ENCODE measurements around the gene DZANK1. TPM values are rescaled to one million over a fixed set of nuclear protein-coding genes. Genes with fewer than 3 reads are reported as not detected.

DZANK1 gene
- total and polyA plus RNA-seq, 2 experiments from 2014 or later, result 7.9 to 8.3 TPM

DNA sequence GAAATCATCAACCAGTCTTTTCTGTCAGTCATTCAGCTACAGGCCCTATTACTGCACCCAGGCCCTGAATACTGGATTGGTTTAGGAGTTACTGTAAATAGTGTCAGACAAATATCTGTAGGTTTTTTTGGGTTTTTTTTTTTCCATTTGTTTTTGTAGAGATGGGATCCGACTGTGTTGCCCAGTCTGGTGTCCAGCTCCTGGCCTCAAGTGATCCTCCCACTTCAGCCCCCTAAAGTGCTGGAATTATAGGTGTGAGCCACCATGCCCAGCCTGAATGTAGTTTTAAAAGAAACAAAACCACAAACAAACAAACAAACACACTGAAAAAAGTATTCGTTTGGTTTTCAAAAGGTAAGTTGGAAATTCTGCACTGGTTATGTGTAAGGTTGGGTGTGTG is 39.6 kb downstream of the DZANK1 start (continued):
- TF ChIP-seq, protein P1, sequence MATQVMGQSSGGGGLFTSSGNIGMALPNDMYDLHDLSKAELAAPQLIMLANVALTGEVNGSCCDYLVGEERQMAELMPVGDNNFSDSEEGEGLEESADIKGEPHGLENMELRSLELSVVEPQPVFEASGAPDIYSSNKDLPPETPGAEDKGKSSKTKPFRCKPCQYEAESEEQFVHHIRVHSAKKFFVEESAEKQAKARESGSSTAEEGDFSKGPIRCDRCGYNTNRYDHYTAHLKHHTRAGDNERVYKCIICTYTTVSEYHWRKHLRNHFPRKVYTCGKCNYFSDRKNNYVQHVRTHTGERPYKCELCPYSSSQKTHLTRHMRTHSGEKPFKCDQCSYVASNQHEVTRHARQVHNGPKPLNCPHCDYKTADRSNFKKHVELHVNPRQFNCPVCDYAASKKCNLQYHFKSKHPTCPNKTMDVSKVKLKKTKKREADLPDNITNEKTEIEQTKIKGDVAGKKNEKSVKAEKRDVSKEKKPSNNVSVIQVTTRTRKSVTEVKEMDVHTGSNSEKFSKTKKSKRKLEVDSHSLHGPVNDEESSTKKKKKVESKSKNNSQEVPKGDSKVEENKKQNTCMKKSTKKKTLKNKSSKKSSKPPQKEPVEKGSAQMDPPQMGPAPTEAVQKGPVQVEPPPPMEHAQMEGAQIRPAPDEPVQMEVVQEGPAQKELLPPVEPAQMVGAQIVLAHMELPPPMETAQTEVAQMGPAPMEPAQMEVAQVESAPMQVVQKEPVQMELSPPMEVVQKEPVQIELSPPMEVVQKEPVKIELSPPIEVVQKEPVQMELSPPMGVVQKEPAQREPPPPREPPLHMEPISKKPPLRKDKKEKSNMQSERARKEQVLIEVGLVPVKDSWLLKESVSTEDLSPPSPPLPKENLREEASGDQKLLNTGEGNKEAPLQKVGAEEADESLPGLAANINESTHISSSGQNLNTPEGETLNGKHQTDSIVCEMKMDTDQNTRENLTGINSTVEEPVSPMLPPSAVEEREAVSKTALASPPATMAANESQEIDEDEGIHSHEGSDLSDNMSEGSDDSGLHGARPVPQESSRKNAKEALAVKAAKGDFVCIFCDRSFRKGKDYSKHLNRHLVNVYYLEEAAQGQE (IDR thresholded peaks at IDR 0.05; ENCODE audit: unreplicated experiment), result no peak
- TF ChIP-seq EZH2phosphoT487 (IDR thresholded peaks at IDR 0.05; ENCODE audit: unreplicated experiment), result no peak

DNA sequence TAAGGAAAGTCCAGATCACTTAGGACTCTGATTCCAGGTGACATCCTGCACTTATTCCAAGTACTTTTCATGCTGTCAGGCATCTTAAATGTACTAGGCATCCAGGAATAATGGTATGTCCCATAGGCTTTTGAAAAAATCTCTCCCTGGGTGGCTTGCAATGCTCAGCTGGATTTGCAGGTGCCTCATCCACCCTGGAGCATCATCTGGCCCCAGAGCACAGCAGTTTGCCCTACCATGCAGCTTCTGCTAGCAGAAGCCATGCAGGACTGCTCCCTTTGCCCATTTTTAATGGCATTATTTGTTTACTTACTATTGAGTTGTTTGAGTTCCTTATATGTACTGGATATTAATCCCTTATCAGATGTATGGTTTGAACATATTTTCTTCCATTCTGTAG is 45.2 kb downstream of the DZANK1 start:
- H3K79me2 ChIP-seq (replicated peaks; ENCODE audit: insufficient read depth), result no peaks in the 10 kb centered on the region
- H2AFZ ChIP-seq, result no peak overlapping the region
- Mint-ChIP-seq H3K36me3 (ENCODE audit: low read depth) (no peaks in the 10 kb centered on the region), H3K27me3 (ENCODE audit: insufficient read depth, low read depth, poor library complexity) (no peaks in the 10 kb centered on the region), H3K4me3 (no peak overlapping the region), H3K27ac (no peak overlapping the region), H3K4me1 (peaks cover 12% of the 10 kb centered on the region), H3K9me3 (no peaks in the 10 kb centered on the region; the same call in 2 of the 3 replicates)
- H3F3A ChIP-seq (replicated peaks; ENCODE audit: low read depth), result no peaks in the 10 kb centered on the region
- H3K4me3 ChIP-seq, result no peak overlapping the region
- H3K9me2 ChIP-seq (ENCODE audit: insufficient read depth), result no peaks in the 10 kb centered on the region
- H4K20me1 ChIP-seq (replicated peaks; ENCODE audit: insufficient read depth), result no peaks in the 10 kb centered on the region
- ATAC-seq (no peak), DNase-seq (ENCODE audit: low spot score) (no peak)
- no peak for TF ChIP-seq CREB1 (CRISPR knock-in tag; IDR thresholded peaks at IDR 0.05; ENCODE audit: low read depth)
- no peak for TF ChIP-seq STAT1 (IDR thresholded peaks at IDR 0.05; ENCODE audit: unreplicated experiment)
- TF ChIP-seq EZH2phosphoT487 (IDR thresholded peaks at IDR 0.05; ENCODE audit: unreplicated experiment), result no peak
- TF ChIP-seq, protein P1 (IDR thresholded peaks at IDR 0.05; ENCODE audit: unreplicated experiment), result no peak
- TF ChIP-seq, protein P2, sequence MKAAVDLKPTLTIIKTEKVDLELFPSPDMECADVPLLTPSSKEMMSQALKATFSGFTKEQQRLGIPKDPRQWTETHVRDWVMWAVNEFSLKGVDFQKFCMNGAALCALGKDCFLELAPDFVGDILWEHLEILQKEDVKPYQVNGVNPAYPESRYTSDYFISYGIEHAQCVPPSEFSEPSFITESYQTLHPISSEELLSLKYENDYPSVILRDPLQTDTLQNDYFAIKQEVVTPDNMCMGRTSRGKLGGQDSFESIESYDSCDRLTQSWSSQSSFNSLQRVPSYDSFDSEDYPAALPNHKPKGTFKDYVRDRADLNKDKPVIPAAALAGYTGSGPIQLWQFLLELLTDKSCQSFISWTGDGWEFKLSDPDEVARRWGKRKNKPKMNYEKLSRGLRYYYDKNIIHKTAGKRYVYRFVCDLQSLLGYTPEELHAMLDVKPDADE (IDR thresholded peaks at IDR 0.05), result no peak
- TF ChIP-seq, protein P3, sequence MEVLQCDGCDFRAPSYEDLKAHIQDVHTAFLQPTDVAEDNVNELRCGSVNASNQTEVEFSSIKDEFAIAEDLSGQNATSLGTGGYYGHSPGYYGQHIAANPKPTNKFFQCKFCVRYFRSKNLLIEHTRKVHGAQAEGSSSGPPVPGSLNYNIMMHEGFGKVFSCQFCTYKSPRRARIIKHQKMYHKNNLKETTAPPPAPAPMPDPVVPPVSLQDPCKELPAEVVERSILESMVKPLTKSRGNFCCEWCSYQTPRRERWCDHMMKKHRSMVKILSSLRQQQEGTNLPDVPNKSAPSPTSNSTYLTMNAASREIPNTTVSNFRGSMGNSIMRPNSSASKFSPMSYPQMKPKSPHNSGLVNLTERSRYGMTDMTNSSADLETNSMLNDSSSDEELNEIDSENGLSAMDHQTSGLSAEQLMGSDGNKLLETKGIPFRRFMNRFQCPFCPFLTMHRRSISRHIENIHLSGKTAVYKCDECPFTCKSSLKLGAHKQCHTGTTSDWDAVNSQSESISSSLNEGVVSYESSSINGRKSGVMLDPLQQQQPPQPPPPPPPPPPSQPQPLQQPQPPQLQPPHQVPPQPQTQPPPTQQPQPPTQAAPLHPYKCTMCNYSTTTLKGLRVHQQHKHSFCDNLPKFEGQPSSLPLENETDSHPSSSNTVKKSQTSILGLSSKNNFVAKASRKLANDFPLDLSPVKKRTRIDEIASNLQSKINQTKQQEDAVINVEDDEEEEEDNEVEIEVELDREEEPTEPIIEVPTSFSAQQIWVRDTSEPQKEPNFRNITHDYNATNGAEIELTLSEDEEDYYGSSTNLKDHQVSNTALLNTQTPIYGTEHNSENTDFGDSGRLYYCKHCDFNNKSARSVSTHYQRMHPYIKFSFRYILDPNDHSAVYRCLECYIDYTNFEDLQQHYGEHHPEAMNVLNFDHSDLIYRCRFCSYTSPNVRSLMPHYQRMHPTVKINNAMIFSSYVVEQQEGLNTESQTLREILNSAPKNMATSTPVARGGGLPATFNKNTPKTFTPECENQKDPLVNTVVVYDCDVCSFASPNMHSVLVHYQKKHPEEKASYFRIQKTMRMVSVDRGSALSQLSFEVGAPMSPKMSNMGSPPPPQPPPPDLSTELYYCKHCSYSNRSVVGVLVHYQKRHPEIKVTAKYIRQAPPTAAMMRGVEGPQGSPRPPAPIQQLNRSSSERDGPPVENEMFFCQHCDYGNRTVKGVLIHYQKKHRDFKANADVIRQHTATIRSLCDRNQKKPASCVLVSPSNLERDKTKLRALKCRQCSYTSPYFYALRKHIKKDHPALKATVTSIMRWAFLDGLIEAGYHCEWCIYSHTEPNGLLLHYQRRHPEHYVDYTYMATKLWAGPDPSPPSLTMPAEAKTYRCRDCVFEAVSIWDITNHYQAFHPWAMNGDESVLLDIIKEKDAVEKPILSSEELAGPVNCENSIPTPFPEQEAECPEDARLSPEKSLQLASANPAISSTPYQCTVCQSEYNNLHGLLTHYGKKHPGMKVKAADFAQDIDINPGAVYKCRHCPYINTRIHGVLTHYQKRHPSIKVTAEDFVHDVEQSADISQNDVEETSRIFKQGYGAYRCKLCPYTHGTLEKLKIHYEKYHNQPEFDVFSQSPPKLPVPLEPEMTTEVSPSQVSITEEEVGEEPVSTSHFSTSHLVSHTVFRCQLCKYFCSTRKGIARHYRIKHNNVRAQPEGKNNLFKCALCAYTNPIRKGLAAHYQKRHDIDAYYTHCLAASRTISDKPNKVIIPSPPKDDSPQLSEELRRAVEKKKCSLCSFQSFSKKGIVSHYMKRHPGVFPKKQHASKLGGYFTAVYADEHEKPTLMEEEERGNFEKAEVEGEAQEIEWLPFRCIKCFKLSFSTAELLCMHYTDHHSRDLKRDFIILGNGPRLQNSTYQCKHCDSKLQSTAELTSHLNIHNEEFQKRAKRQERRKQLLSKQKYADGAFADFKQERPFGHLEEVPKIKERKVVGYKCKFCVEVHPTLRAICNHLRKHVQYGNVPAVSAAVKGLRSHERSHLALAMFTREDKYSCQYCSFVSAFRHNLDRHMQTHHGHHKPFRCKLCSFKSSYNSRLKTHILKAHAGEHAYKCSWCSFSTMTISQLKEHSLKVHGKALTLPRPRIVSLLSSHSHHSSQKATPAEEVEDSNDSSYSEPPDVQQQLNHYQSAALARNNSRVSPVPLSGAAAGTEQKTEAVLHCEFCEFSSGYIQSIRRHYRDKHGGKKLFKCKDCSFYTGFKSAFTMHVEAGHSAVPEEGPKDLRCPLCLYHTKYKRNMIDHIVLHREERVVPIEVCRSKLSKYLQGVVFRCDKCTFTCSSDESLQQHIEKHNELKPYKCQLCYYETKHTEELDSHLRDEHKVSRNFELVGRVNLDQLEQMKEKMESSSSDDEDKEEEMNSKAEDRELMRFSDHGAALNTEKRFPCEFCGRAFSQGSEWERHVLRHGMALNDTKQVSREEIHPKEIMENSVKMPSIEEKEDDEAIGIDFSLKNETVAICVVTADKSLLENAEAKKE (CRISPR knock-in tag; IDR thresholded peaks at IDR 0.05), result no peak
- no peak for TF ChIP-seq ZNF114 (CRISPR knock-in tag; IDR thresholded peaks at IDR 0.05)
- TF ChIP-seq JUNB (IDR thresholded peaks at IDR 0.05; ENCODE audit: unreplicated experiment), result no peak
- TF ChIP-seq ZNF331 (CRISPR knock-in tag; IDR thresholded peaks at IDR 0.05; ENCODE audit: low read depth), result no peak
- TF ChIP-seq NANOG (IDR thresholded peaks at IDR 0.05; ENCODE audit: borderline replicate concordance), result no peak
- no peak for TF ChIP-seq EZH2 (IDR thresholded peaks at IDR 0.05; ENCODE audit: low read depth, unreplicated experiment)
- no peaks in the 10 kb centered on the region for H3K27me3 ChIP-seq (ENCODE audit: insufficient read depth)
- H3K36me3 ChIP-seq (ENCODE audit: insufficient read depth), result no peaks in the 10 kb centered on the region
- H3K27ac ChIP-seq (ENCODE audit: low read depth), result no peak overlapping the region
- H3K4me2 ChIP-seq, result no peak overlapping the region
- H3K4me1 ChIP-seq (ENCODE audit: insufficient read depth), result peaks cover 13% of the 10 kb centered on the region; the same call in 1 of the 2 replicates
